Liver (tissue), 3 donors: ENCODE measurements around the gene PPM1L.

Experiments used
- CTCF ChIP-seq: fragments of 150-350 bp; IDR thresholded peaks from 2 replicates; pipeline ENCODE4 v1.5.1; 2017; ENCODE audit warnings: improper control_type of control experiment, low read depth, low read length; ENCODE audit not compliant: missing input control
- GABPA ChIP-seq, 2 donors: IDR thresholded peaks in 1 of 2; conservative IDR thresholded peaks in 1 of 2; 2 replicates each; pipeline ENCODE4 v1.6.1; 2016; ENCODE audit warnings: antibody characterized with exemption in 2 of 2, mild to moderate bottlenecking in 1 of 2, moderate library complexity in 1 of 2
- HNF4G ChIP-seq: IDR thresholded peaks from 2 replicates; pipeline ENCODE4 v1.6.1; 2016; ENCODE audit warnings: antibody characterized with exemption
- RAD21 ChIP-seq, 2 donors: IDR thresholded peaks; 2 replicates each; pipeline ENCODE4 v1.6.1; 2016; ENCODE audit warnings: antibody characterized with exemption in 2 of 2, mild to moderate bottlenecking in 2 of 2
- SP1 ChIP-seq: IDR thresholded peaks from 2 replicates; pipeline ENCODE4 v1.6.1; 2018; ENCODE audit warnings: antibody characterized with exemption, mild to moderate bottlenecking
- YY1 ChIP-seq: IDR thresholded peaks from 2 replicates; pipeline ENCODE4 v1.6.1; 2016; ENCODE audit warnings: antibody characterized with exemption, mild to moderate bottlenecking
- ZBTB33 ChIP-seq: IDR thresholded peaks from 2 replicates; pipeline ENCODE4 v1.6.1; 2016; ENCODE audit warnings: antibody characterized with exemption
- donor health status: healthy.
- donor health status: healthy.

GRCh38 chr3:160916472-160916871 lies 160.4 kb downstream of the PPM1L start:
- no peak for TF ChIP-seq RAD21 (IDR thresholded peaks at IDR 0.05)
- TF ChIP-seq YY1, result no peak
- no peak for TF ChIP-seq CTCF
- no peak for TF ChIP-seq SP1
- TF ChIP-seq ZBTB33, result no peak
- no peak for TF ChIP-seq HNF4G
- TF ChIP-seq GABPA (IDR thresholded peaks at IDR 0.05 in 1 of 2, conservative IDR thresholded peaks at IDR 0.05 in 1 of 2), result no peak
